ENCODE data around the gene SLC2A4RG. TPM values are rescaled to one million over a fixed set of nuclear protein-coding genes. Genes with fewer than 3 reads are reported as not detected.

The SLC2A4RG gene
- total RNA-seq, 1 experiment from 2014 or later, result 166 TPM

GRCh38 chr20:63735859-63736718, 3.5 kb upstream of the SLC2A4RG start, which contains the start of gene LIME1:
LIME1 (plus strand) TSS chr20:63736664; CDS start chr20:63737550, 886 bp downstream.
- in situ Hi-C loops (cut with HindIII; ENCODE audit: low pct_unique_long_range_greater_than_20kb, low sequenced_read_pairs), result no loop called here
- no peak for DNase-seq (ENCODE audit: low read depth)

GRCh38 chr20:63736893-63737694, 2.5 kb upstream of the SLC2A4RG start:
- in situ Hi-C loops (cut with HindIII; ENCODE audit: low pct_unique_long_range_greater_than_20kb, low sequenced_read_pairs), result no loop called here
- no peak for DNase-seq (ENCODE audit: low read depth)

DNA sequence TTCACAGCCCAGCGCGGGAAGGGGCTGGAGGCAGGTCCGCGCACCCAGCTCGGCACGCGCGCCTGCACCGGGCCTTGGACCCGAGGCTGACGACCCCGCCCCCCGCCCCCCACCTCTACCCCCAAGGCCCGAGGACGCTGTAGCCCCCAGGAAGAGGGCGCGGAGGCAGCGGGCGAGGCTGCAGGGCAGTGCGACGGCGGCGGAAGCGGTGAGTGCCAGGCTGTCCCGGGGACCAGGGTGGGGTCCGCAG, 2.0 kb upstream of the SLC2A4RG start:
- DNase-seq (ENCODE audit: low read depth), result no peak
- in situ Hi-C loops (cut with HindIII; ENCODE audit: low pct_unique_long_range_greater_than_20kb, low sequenced_read_pairs), result no loop called here

- no peak for DNase-seq (ENCODE audit: low read depth)
- in situ Hi-C loops (cut with HindIII; ENCODE audit: low pct_unique_long_range_greater_than_20kb, low sequenced_read_pairs), result no loop called here
Measured at GRCh38 chr20:63737945-63738686, 1.5 kb upstream of the SLC2A4RG start.

DNA sequence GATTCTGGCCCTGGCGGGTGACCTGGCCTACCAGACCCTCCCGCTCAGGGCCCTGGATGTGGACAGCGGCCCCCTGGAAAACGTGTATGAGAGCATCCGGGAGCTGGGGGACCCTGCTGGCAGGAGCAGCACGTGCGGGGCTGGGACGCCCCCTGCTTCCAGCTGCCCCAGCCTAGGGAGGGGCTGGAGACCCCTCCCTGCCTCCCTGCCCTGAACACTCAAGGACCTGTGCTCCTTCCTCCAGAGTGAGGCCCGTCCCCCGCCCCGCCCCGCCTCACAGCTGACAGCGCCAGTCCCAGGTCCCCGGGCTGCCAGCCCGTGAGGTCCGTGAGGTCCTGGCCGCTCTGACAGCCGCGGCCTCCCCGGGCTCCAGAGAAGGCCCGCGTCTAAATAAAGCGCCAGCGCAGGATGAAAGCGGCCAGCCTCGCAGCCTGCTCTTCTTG, 868 bp upstream of the SLC2A4RG start:
- in situ Hi-C loops (cut with HindIII; ENCODE audit: low pct_unique_long_range_greater_than_20kb, low sequenced_read_pairs), result no loop called here
- DNase-seq (ENCODE audit: low read depth), result no peak

DNA sequence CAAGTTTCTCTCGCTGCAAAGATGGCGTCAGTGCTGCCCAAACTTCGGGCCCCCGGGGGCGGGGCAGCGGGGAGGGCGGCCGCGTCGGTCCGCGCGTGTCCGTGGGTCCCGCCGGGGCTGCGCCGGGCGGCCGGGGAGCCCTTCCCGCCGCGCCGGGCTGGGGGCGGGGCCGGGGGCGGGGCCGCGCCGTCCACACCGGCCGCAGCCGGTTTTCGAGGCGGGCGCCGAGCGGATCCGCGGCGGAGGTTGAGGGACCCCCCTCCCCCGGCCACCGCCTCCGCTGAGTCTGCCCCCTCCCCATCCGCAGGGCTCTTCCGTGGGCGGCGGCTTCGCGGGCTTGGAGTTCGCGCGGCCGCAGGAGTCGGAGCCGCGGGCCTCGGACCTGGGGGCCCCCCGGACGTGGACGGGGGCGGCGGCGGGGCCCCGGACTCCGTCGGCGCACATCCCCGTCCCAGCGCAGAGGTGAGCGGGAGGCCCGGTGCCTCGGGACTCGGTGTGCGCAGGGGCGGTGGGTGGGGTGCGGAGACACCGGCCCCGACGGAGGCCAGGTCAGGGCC, 572 bp downstream of the SLC2A4RG start:
- in situ Hi-C loops (cut with HindIII; ENCODE audit: low pct_unique_long_range_greater_than_20kb, low sequenced_read_pairs), result no loop called here
- no peak for DNase-seq (ENCODE audit: low read depth)

- peak; percentile 96 for DNase-seq (ENCODE audit: low read depth)
- in situ Hi-C loops (cut with HindIII; ENCODE audit: low pct_unique_long_range_greater_than_20kb, low sequenced_read_pairs), result no loop called here
Measured at GRCh38 chr20:63740627-63741353, 1.2 kb downstream of the SLC2A4RG start.

GRCh38 chr20:63741354-63741675, 1.7 kb downstream of the SLC2A4RG start:
- in situ Hi-C loops (cut with HindIII; ENCODE audit: low pct_unique_long_range_greater_than_20kb, low sequenced_read_pairs), result no loop called here
- no peak for DNase-seq (ENCODE audit: low read depth)

GRCh38 chr20:63741676-63742380, 2.3 kb downstream of the SLC2A4RG start:
- no peak for DNase-seq (ENCODE audit: low read depth)
- in situ Hi-C loops (cut with HindIII; ENCODE audit: low pct_unique_long_range_greater_than_20kb, low sequenced_read_pairs), result no loop called here

DNA sequence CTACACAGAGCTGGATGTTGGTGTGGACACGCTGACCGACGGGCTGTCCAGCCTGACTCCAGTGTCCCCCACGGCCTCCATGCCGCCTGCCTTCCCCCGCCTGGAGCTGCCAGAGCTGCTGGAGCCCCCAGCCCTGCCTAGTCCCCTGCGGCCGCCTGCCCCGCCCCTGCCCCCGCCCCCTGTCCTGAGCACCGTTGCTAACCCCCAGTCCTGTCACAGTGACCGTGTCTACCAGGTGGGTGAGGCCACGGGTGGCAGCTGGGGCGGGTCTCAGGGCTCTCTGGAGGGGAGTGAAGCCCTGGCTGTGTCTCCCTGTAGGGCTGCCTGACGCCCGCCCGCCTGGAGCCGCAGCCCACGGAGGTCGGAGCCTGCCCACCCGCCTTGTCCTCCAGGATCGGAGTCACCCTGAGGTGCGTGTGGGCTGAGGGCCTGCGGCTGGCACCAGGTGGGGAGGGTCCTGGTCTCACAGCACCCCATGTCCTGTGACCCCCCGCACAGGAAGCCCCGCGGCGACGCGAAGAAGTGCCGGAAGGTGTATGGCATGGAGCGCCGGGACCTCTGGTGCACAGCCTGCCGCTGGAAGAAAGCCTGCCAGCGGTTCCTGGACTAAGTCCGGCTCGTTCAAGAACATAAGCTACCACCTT, 2.9 kb downstream of the SLC2A4RG start:
- in situ Hi-C loops (cut with HindIII; ENCODE audit: low pct_unique_long_range_greater_than_20kb, low sequenced_read_pairs), result no loop called here
- DNase-seq (ENCODE audit: low read depth), result no peak

GRCh38 chr20:63743210-63743970, 3.8 kb downstream of the SLC2A4RG start:
- DNase-seq (ENCODE audit: low read depth), result no peak
- in situ Hi-C loops (cut with HindIII; ENCODE audit: low pct_unique_long_range_greater_than_20kb, low sequenced_read_pairs), result no loop called here

GRCh38 chr20:63744158-63744557, 4.6 kb downstream of the SLC2A4RG start:
- in situ Hi-C loops (cut with HindIII; ENCODE audit: low pct_unique_long_range_greater_than_20kb, low sequenced_read_pairs), result no loop called here
- no peak for DNase-seq (ENCODE audit: low read depth)

GRCh38 chr20:63744574-63745423, 5.2 kb downstream of the SLC2A4RG start:
- in situ Hi-C loops (cut with HindIII; ENCODE audit: low pct_unique_long_range_greater_than_20kb, low sequenced_read_pairs), result no loop called here
- DNase-seq (ENCODE audit: low read depth), result no peak

GRCh38 chr20:63745424-63745805, 5.8 kb downstream of the SLC2A4RG start:
- DNase-seq (ENCODE audit: low read depth), result no peak
- in situ Hi-C loops (cut with HindIII; ENCODE audit: low pct_unique_long_range_greater_than_20kb, low sequenced_read_pairs), result no loop called here

DNA sequence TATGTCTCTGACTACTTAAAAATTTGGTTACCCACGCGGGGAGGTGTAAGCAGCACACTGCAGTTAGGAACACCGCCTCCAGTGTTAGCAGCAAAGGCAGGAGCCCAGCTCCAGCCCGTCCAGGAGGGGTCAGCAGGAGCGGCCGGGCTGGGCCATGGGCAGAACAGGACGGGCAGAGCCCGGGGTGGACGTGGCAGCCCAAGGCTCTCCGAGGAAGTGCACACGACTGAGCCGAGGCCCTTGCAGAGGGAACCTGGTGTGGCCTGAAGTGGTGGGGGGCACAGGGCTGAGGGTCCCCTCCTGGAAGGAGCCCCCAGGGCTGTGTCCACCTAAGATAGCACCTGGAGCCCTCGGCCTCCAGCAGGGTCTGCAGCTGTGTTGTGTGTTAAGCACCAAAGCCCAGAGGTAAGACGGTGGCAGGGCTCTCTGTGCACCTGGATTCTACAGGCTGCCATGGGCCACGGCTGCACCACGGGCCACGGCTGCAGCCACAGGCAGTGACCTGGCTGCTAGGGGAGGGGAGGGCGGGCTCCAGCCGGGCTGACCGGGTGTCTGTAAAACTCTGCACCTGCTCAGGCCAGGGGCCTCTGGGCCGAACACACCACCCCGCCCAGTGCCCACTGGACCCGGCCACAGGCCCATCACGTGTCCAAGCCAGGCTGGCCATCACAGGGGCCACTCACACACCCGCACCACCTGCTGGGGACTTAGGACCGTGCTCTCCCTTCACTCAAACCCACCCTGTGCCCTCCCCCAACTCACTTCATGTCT, 6.6 kb downstream of the SLC2A4RG start:
- no peak for DNase-seq (ENCODE audit: low read depth)
- in situ Hi-C loops (cut with HindIII; ENCODE audit: low pct_unique_long_range_greater_than_20kb, low sequenced_read_pairs), result no loop called here

All from Caki2 (cell line).